Testis (tissue), 2 donors: Measurements from ENCODE around the gene DLG2.

Experiments
- CTCF ChIP-seq, 3 experiments: fragments of 450-650 bp in 2 of 3; fragments of 200-600 bp in 1 of 3; sonication (generic) in 1 of 3; IDR thresholded peaks; one replicate each; pipeline ENCODE4 v1.5.1; 2016 to 2019; ENCODE audit warnings: antibody characterized with exemption in 3 of 3, mild to moderate bottlenecking in 2 of 3, moderate library complexity in 1 of 3
- POLR2A ChIP-seq: fragments of 450-650 bp; IDR thresholded peaks from one replicate; pipeline ENCODE4 v1.6.1; 2017; ENCODE audit warnings: antibody characterized with exemption, mild to moderate bottlenecking, moderate library complexity

- TF ChIP-seq POLR2A (no peak), CTCF (IDR thresholded peaks at IDR 0.05) (no peak)
Observed at GRCh38 chr11:85247797-85248196, 379.3 kb downstream of the DLG2 start.
